ENCODE measurements around the gene ADAM12.

GRCh38 chr10:126179637-126180036 lies 208.6 kb downstream of the ADAM12 start:
- TF ChIP-seq, protein P1, sequence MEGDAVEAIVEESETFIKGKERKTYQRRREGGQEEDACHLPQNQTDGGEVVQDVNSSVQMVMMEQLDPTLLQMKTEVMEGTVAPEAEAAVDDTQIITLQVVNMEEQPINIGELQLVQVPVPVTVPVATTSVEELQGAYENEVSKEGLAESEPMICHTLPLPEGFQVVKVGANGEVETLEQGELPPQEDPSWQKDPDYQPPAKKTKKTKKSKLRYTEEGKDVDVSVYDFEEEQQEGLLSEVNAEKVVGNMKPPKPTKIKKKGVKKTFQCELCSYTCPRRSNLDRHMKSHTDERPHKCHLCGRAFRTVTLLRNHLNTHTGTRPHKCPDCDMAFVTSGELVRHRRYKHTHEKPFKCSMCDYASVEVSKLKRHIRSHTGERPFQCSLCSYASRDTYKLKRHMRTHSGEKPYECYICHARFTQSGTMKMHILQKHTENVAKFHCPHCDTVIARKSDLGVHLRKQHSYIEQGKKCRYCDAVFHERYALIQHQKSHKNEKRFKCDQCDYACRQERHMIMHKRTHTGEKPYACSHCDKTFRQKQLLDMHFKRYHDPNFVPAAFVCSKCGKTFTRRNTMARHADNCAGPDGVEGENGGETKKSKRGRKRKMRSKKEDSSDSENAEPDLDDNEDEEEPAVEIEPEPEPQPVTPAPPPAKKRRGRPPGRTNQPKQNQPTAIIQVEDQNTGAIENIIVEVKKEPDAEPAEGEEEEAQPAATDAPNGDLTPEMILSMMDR (IDR thresholded peaks at IDR 0.05), result no peak
- no peak for TF ChIP-seq POLR2A (IDR thresholded peaks at IDR 0.05)
